CD8-positive, alpha-beta memory T cell (primary cell): ENCODE measurements around the gene IKZF1. TPM values are rescaled to one million over a fixed set of nuclear protein-coding genes. Genes with fewer than 3 reads are reported as not detected.

Source experiments
- CTCF ChIA-PET: fragments of 350-600 bp; sonication (Branson Sonifier 250); formaldehyde crosslinking; loops from one replicate; lab custom pipeline; 2021; ENCODE audit warnings: antibody characterized with exemption; lab: Charles Lee
- POLR2A ChIA-PET: fragments of 350-600 bp; sonication (Branson Sonifier 250); formaldehyde crosslinking; loops from one replicate; lab custom pipeline; 2021; ENCODE audit warnings: antibody characterized with exemption; lab: Charles Lee
- DNase-seq, 5 donors: peaks; one replicate each; pipeline versions ENCODE4 v3.0.0 to v3.0.0-alpha.2; 2020 to 2022; ENCODE audit warnings: mixed read lengths in 1 of 5
- H3K27ac ChIP-seq: one replicate; pipeline ENCODE4 v1.7.0; 2013; ENCODE audit warnings: low read depth, mild to moderate bottlenecking, low read length, moderate library complexity
- H3K27me3 ChIP-seq: 2 replicates; pipeline ENCODE4 v1.7.0; 2013; ENCODE audit warnings: low read length, mild to moderate bottlenecking; ENCODE audit not compliant: insufficient read depth, poor library complexity, severe bottlenecking
- H3K36me3 ChIP-seq: 2 replicates; pipeline ENCODE4 v1.7.0; 2013; ENCODE audit warnings: mild to moderate bottlenecking, low read length, moderate library complexity; ENCODE audit not compliant: insufficient read depth
- H3K4me1 ChIP-seq: 2 replicates; pipeline ENCODE4 v1.7.0; 2013; ENCODE audit warnings: mild to moderate bottlenecking, low read length, moderate library complexity; ENCODE audit not compliant: insufficient read depth
- H3K4me3 ChIP-seq: 2 replicates; pipeline ENCODE4 v1.7.0; 2013; ENCODE audit warnings: mild to moderate bottlenecking, low read length
- H3K9me3 ChIP-seq: 2 replicates; pipeline ENCODE4 v1.7.0; 2013; ENCODE audit warnings: mild to moderate bottlenecking, low read length
- H3K27ac Mint-ChIP-seq, 8 donors: one replicate each; pipeline ENCODE4 v1.8.0; 2020 to 2021; ENCODE audit warnings: mixed read lengths in 8 of 8, mild to moderate bottlenecking in 6 of 8, inconsistent platforms in 3 of 8, moderate library complexity in 3 of 8
- H3K27me3 Mint-ChIP-seq, 2 donors: one replicate each; pipeline ENCODE4 v1.8.0; 2020 to 2021; ENCODE audit warnings: mixed read lengths in 2 of 2, mild to moderate bottlenecking in 1 of 2, moderate library complexity in 1 of 2
- H3K36me3 Mint-ChIP-seq, 3 donors: one replicate each; pipeline ENCODE4 v1.8.0; 2020 to 2021; ENCODE audit warnings: mixed read lengths in 3 of 3, inconsistent platforms in 1 of 3, mild to moderate bottlenecking in 1 of 3
- H3K4me1 Mint-ChIP-seq, 3 donors: one replicate each; pipeline ENCODE4 v1.8.0; 2020 to 2021; ENCODE audit warnings: mixed read lengths in 3 of 3, inconsistent platforms in 1 of 3, mild to moderate bottlenecking in 1 of 3
- H3K4me3 Mint-ChIP-seq, 7 donors: one replicate each; pipeline ENCODE4 v1.8.0; 2020 to 2021; ENCODE audit warnings: mixed read lengths in 7 of 7, mild to moderate bottlenecking in 6 of 7, moderate library complexity in 4 of 7, inconsistent platforms in 2 of 7
- H3K9me3 Mint-ChIP-seq, 5 donors: one replicate each; pipeline ENCODE4 v1.8.0; 2020 to 2022; ENCODE audit warnings: mixed read lengths in 5 of 5, mild to moderate bottlenecking in 3 of 5, moderate library complexity in 2 of 5, inconsistent platforms in 1 of 5
- polyA plus RNA-seq: library from polyadenylated mRNA; unstranded; fragments of 300-500 nt; fragmentation: Illumina TruSeq; gene quantifications from one replicate; pipeline ENCODE4 v1.2.3, GENCODE V29; 2021
- total RNA-seq, 2 experiments: library from RNA; stranded (reverse); gene quantifications; one replicate each; pipeline ENCODE4 v1.2.3, GENCODE V29; 2021

IKZF1 gene
- total and polyA plus RNA-seq, 3 experiments from 2014 or later = 225 to 238 (median 226) TPM

DNA sequence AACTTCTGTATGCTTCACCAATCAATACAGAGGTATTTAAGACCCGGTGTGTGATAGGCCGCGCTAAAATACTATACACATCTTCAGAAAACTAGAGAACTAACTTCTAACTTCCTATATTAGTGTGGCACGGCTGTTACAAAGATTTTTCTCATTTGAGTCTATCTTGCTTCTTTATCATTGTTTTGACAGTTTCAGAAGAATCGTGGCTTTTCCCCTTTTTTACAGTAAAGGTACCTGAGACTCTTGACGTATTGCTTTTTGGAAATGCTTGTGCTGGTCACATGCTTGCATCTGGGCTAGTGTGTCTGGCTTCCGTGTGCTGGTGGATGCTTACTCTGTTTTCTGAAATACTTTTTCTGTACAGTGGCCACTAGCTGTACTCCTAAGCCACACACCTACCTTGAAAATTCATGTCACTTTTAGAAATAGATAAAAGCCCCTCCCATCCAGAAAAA, 12.7 kb downstream of the IKZF1 start:
- Mint-ChIP-seq H3K9me3 (no peaks in the 10 kb centered on the region), H3K36me3 (peaks cover 5 to 62% (median 26%) of the 10 kb centered on the region in 3 donors), H3K4me3 (peak overlapping the region; percentile 79 to 100 (median 98)), H3K27ac (peak overlapping the region; percentile 92 to 99 (median 98)), H3K27me3 (no peaks in the 10 kb centered on the region), H3K4me1 (peaks cover 95 to 100% (median 99%) of the 10 kb centered on the region in 3 donors)
- H3K36me3 ChIP-seq = peaks cover 24% of the 10 kb centered on the region
- peaks cover 98% of the 10 kb centered on the region for H3K4me1 ChIP-seq
- peak overlapping the region; percentile 66 for H3K27ac ChIP-seq
- DNase-seq = peak in 3 of 5 donors; percentile 74 to 85 (median 74)
- no peaks in the 10 kb centered on the region for H3K27me3 ChIP-seq
- ChIA-PET CTCF (interaction anchor here (0.9 to 26.5 kb wide), 9 partner anchors 9 to 112 kb away, joined by 3 to 815 read pairs (median 5); no protein-coding TSS in a partner anchor), POLR2A (interaction anchor here (0.9 to 3.0 kb wide), 7 partner anchors 8 to 51 kb away, joined by 3 to 28 read pairs (median 5); no protein-coding TSS in a partner anchor)
- no peaks in the 10 kb centered on the region for H3K9me3 ChIP-seq
- H3K4me3 ChIP-seq = peak overlapping the region; percentile 57

GRCh38 chr7:50317697-50318669, 13.5 kb downstream of the IKZF1 start:
- H3K4me3 ChIP-seq = peak overlapping the region; percentile 57
- H3K27ac Mint-ChIP-seq = peak overlapping the region; percentile 92 to 99 (median 98)
- H3K36me3 Mint-ChIP-seq = peaks cover 5 to 66% (median 25%) of the 10 kb centered on the region in 3 donors
- POLR2A ChIA-PET = interaction anchor here (0.6 to 3.0 kb wide), 12 partner anchors 8 to 112 kb away, joined by 3 to 28 read pairs (median 6); no protein-coding TSS in a partner anchor
- DNase-seq = peak in 1 of 5 donors; percentile 64
- H3K36me3 ChIP-seq = peaks cover 31% of the 10 kb centered on the region
- H3K27me3 Mint-ChIP-seq = peaks cover 0 to 1% of the 10 kb centered on the region in 2 donors
- H3K9me3 Mint-ChIP-seq = no peaks in the 10 kb centered on the region
- peak overlapping the region; percentile 79 to 100 (median 98) for H3K4me3 Mint-ChIP-seq
- H3K4me1 Mint-ChIP-seq = peaks cover 95 to 100% (median 99%) of the 10 kb centered on the region in 3 donors
- peaks cover 99% of the 10 kb centered on the region for H3K4me1 ChIP-seq
- CTCF ChIA-PET = interaction anchor here (0.9 to 26.5 kb wide), 12 partner anchors 9 to 113 kb away, joined by 3 to 815 read pairs (median 4); partner anchors contain the start of gene IKZF1
- no peaks in the 10 kb centered on the region for H3K9me3 ChIP-seq
- H3K27me3 ChIP-seq = no peaks in the 10 kb centered on the region
- H3K27ac ChIP-seq = peak overlapping the region; percentile 66

- ChIA-PET CTCF (interaction anchor here (1.1 to 26.5 kb wide), 6 partner anchors 9 to 115 kb away, joined by 4 to 815 read pairs (median 20); no protein-coding TSS in a partner anchor), POLR2A (interaction anchor here (0.7 to 2.0 kb wide), 9 partner anchors 10 to 115 kb away, joined by 3 to 12 read pairs (median 3); no protein-coding TSS in a partner anchor)
- Histone ChIP-seq H3K36me3 (peaks cover 60% of the 10 kb centered on the region), H3K4me1 (peaks cover 97% of the 10 kb centered on the region), H3K27me3 (no peaks in the 10 kb centered on the region), H3K9me3 (no peaks in the 10 kb centered on the region), H3K4me3 (peak overlapping the region; percentile 46), H3K27ac (peak overlapping the region; percentile 34)
- Mint-ChIP-seq H3K4me1 (peaks cover 92 to 99% (median 97%) of the 10 kb centered on the region in 3 donors), H3K27me3 (peaks cover 0 to 1% of the 10 kb centered on the region in 2 donors), H3K27ac (peak overlapping the region; percentile 78 to 99 (median 92)), H3K4me3 (peak overlapping the region; percentile 58 to 82 (median 74)), H3K36me3 (peaks cover 5 to 81% (median 37%) of the 10 kb centered on the region in 3 donors), H3K9me3 (no peaks in the 10 kb centered on the region)
- peak in 2 of 5 donors; percentile 68 to 83 for DNase-seq
These were observed 17.1 kb downstream of the IKZF1 start for GRCh38 chr7:50321487-50322067.

DNA sequence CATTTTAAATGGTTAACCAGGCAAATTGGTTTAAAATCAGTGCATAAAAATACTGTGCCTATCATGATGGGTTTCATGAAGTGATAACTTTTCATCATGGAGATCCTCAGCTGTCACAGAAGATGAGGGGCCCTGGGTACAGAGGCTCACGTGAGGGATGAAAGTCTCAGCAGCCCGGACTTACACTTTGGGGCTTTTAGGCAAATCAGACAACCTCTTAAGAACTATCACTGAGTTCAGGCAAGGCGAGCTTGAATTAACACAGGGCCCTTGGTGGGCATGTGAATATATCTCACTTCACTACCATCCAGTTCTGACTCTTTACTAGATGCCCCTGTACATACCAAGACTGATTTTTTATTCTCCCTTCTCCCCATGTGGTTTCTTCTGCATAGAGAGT, 19.6 kb downstream of the IKZF1 start:
- H3K27me3 ChIP-seq = no peaks in the 10 kb centered on the region
- peaks cover 74% of the 10 kb centered on the region for H3K36me3 ChIP-seq
- H3K4me1 Mint-ChIP-seq = peaks cover 79 to 95% (median 91%) of the 10 kb centered on the region in 3 donors
- POLR2A ChIA-PET = interaction anchor here (0.7 to 1.1 kb wide), 4 partner anchors 9 to 43 kb away, joined by 3 read pairs; partner anchors contain the start of gene IKZF1
- peaks cover 5 to 93% (median 40%) of the 10 kb centered on the region in 3 donors for H3K36me3 Mint-ChIP-seq
- CTCF ChIA-PET = interaction anchor here (1.4 to 26.5 kb wide), 3 partner anchors 13 to 119 kb away, joined by 5 to 815 read pairs (median 9); no protein-coding TSS in a partner anchor
- H3K27me3 Mint-ChIP-seq = peaks cover 0 to 1% of the 10 kb centered on the region in 2 donors
- H3K4me3 ChIP-seq = no peak overlapping the region
- no peaks in the 10 kb centered on the region for H3K9me3 Mint-ChIP-seq
- no peak for DNase-seq
- H3K27ac ChIP-seq = no peak overlapping the region
- peak overlapping the region in 3 of 7 donors; percentile 2 to 37 (median 33) for H3K4me3 Mint-ChIP-seq
- peaks cover 95% of the 10 kb centered on the region for H3K4me1 ChIP-seq
- H3K27ac Mint-ChIP-seq = peak overlapping the region; percentile 65 to 99 (median 94)
- no peaks in the 10 kb centered on the region for H3K9me3 ChIP-seq

- Mint-ChIP-seq H3K27ac (peak overlapping the region in 5 of 8 donors; percentile 19 to 93 (median 37)), H3K36me3 (peaks cover 5 to 93% (median 32%) of the 10 kb centered on the region in 3 donors), H3K27me3 (peaks cover 0 to 1% of the 10 kb centered on the region in 2 donors), H3K4me1 (peaks cover 48 to 62% (median 58%) of the 10 kb centered on the region in 3 donors), H3K9me3 (no peaks in the 10 kb centered on the region), H3K4me3 (no peak overlapping the region)
- Histone ChIP-seq H3K36me3 (peaks cover 52% of the 10 kb centered on the region), H3K9me3 (no peaks in the 10 kb centered on the region), H3K4me1 (peaks cover 95% of the 10 kb centered on the region), H3K27me3 (no peaks in the 10 kb centered on the region), H3K27ac (no peak overlapping the region), H3K4me3 (no peak overlapping the region)
- CTCF ChIA-PET = interaction anchor here (26.5 kb wide), 1 partner anchor 28 kb away, joined by 815 read pairs; no protein-coding TSS in a partner anchor
- POLR2A ChIA-PET = interaction anchor here (1.0 to 1.4 kb wide), 2 partner anchors 19 to 42 kb away, joined by 3 read pairs; no protein-coding TSS in a partner anchor
- DNase-seq = no peak
These were observed 22.9 kb downstream of the IKZF1 start for GRCh38 chr7:50327443-50327842.

DNA sequence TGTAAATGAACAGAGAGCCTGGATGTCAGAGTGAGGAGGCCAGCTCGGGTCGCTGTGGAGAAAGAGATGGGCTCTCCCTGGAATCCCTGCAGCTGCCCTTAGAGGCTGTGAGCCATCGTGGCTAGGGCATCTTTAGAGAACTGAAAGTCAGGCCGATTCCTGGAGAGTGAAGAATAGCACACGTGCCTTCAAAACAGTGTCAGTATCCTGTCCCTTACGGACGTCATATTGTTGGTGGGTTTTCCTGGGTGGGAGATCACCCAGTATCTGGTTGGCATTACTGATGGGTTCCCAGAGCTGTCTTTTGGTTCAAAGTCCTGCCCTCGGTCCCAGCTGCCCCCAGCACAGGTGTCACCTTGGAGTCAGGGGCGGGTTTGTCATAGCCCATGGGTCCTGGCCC, 25.3 kb downstream of the IKZF1 start:
- no peak for DNase-seq
- peaks cover 29% of the 10 kb centered on the region for H3K36me3 ChIP-seq
- H3K9me3 ChIP-seq = no peaks in the 10 kb centered on the region
- CTCF ChIA-PET = interaction anchor here (1.3 to 4.3 kb wide), 5 partner anchors 9 to 37 kb away, joined by 6 to 37 read pairs (median 10); no protein-coding TSS in a partner anchor
- H3K4me3 ChIP-seq = peak overlapping the region; percentile 12
- no peaks in the 10 kb centered on the region for H3K27me3 Mint-ChIP-seq
- H3K4me3 Mint-ChIP-seq = peak overlapping the region in 1 of 7 donors; percentile 35
- H3K27me3 ChIP-seq = no peaks in the 10 kb centered on the region
- H3K9me3 Mint-ChIP-seq = no peaks in the 10 kb centered on the region
- peak overlapping the region in 2 of 8 donors; percentile 86 to 94 for H3K27ac Mint-ChIP-seq
- H3K27ac ChIP-seq = peak overlapping the region; percentile 39
- H3K36me3 Mint-ChIP-seq = peaks cover 5 to 73% (median 22%) of the 10 kb centered on the region in 3 donors
- H3K4me1 Mint-ChIP-seq = peaks cover 25 to 39% (median 35%) of the 10 kb centered on the region in 3 donors
- peaks cover 95% of the 10 kb centered on the region for H3K4me1 ChIP-seq
- POLR2A ChIA-PET = interaction anchor here (1.3 to 3.0 kb wide), 3 partner anchors 11 to 20 kb away, joined by 3 to 28 read pairs (median 10); no protein-coding TSS in a partner anchor
